ENCODE data around the gene EAPP.

DNA sequence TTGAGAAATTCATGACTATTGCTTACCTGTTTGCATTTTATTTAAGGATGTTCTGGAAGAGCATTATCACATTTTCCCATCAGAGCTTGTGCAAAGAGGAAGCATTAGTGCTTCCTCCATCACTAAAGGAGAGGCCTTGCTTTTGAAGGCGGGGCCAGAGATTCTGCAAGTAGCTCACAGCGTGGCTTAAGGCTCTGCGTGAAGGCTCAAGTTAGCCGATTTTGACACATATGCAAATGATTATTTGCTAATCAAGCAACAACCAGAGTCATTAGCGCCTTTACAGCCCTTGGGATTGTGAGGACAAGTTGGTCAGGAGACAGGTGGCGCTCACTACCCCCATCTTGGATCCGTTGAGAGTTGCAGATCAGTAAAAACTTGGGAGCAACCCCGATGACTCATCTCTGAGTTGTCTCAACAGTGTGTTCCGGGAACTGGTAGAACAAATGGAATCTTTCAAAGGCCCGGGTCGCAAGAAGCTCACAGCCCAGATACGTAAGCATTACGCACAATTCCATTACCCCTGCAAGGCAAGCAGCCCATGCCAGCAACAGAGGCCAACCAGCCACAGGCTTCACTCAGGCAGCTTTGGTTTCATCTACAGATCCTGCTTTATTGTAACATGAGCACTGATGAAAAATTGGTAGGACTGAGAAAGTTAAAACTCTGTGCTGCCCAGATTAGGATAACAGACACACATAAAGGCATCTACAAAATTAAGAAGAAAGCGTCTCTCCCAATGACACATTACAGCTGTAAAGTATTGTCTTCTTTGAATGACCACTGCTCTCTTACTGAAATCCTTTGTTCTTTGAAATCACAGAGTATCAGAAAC lies 42.6 kb downstream of the EAPP start:
- TF ChIP-seq, protein P1, sequence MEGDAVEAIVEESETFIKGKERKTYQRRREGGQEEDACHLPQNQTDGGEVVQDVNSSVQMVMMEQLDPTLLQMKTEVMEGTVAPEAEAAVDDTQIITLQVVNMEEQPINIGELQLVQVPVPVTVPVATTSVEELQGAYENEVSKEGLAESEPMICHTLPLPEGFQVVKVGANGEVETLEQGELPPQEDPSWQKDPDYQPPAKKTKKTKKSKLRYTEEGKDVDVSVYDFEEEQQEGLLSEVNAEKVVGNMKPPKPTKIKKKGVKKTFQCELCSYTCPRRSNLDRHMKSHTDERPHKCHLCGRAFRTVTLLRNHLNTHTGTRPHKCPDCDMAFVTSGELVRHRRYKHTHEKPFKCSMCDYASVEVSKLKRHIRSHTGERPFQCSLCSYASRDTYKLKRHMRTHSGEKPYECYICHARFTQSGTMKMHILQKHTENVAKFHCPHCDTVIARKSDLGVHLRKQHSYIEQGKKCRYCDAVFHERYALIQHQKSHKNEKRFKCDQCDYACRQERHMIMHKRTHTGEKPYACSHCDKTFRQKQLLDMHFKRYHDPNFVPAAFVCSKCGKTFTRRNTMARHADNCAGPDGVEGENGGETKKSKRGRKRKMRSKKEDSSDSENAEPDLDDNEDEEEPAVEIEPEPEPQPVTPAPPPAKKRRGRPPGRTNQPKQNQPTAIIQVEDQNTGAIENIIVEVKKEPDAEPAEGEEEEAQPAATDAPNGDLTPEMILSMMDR (conservative IDR thresholded peaks at IDR 0.05 in 1 of 2, IDR thresholded peaks at IDR 0.05 in 1 of 2; ENCODE audit: low read depth in 1 of 2, low read length in 2 of 2): peak; percentile 38 to 43
- TF ChIP-seq EZH2 (IDR thresholded peaks at IDR 0.05; ENCODE audit: low read length, missing control alignments): no peak

All from fibroblast of lung (primary cell).